Stomach (tissue), 4 donors: ENCODE results near the gene MAST4.

Experiments
- EP300 ChIP-seq: sonication (generic); formaldehyde crosslinking; IDR thresholded peaks from one replicate; pipeline ENCODE4 v1.6.1; 2017; ENCODE audit warnings: antibody characterized with exemption
- POLR2AphosphoS5 ChIP-seq, 3 donors: sonication (generic); formaldehyde crosslinking; IDR thresholded peaks; one replicate each; pipeline ENCODE4 v1.6.1; 2016; ENCODE audit warnings: antibody characterized with exemption in 3 of 3
- TF ChIP-seq, protein P1 (sequence below), 7 experiments: fragments of 450-650 bp in 4 of 7; fragments of 200-600 bp in 3 of 7; sonication (generic) in 3 of 7; IDR thresholded peaks; one replicate each; pipeline ENCODE4 v1.5.1; 2016 to 2019; ENCODE audit warnings: antibody characterized with exemption in 7 of 7, control low read depth in 2 of 7, mild to moderate bottlenecking in 1 of 7

DNA sequence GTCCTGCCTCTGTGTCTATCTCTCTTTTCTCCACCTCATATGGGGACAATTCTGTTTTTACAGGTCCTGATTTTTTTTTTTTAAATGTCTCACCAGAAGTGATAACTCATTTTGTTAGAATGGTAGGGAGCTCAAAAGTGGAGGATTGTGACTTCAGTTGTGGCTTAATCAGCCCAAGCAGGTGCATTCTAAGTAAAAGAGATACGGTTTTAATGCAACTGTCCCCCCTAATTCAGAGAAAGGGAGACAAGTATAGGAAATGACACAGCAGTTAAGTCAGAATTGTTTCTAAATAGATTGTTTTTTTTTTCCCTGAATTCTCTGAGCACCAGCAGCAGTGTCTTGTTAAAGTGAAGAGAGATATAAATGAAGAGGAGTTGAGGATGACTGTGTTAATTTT, 24.5 kb downstream of the MAST4 start:
- TF ChIP-seq, protein P1, sequence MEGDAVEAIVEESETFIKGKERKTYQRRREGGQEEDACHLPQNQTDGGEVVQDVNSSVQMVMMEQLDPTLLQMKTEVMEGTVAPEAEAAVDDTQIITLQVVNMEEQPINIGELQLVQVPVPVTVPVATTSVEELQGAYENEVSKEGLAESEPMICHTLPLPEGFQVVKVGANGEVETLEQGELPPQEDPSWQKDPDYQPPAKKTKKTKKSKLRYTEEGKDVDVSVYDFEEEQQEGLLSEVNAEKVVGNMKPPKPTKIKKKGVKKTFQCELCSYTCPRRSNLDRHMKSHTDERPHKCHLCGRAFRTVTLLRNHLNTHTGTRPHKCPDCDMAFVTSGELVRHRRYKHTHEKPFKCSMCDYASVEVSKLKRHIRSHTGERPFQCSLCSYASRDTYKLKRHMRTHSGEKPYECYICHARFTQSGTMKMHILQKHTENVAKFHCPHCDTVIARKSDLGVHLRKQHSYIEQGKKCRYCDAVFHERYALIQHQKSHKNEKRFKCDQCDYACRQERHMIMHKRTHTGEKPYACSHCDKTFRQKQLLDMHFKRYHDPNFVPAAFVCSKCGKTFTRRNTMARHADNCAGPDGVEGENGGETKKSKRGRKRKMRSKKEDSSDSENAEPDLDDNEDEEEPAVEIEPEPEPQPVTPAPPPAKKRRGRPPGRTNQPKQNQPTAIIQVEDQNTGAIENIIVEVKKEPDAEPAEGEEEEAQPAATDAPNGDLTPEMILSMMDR (IDR thresholded peaks at IDR 0.05): no peak
- no peak for TF ChIP-seq EP300
- TF ChIP-seq POLR2AphosphoS5 (IDR thresholded peaks at IDR 0.05): no peak
